GM23338 (cell line): ENCODE measurements around the gene ADORA2A. TPM values are rescaled to one million over a fixed set of nuclear protein-coding genes. Genes with fewer than 3 reads are reported as not detected.

ENCODE experiments used
- ATAC-seq: fragments of 200-7000 bp; cut with Tn5 transposase; 3 replicates; pipeline ENCODE4 v1.9.1; 2020
- DNase-seq: peaks from one replicate; pipeline ENCODE4 v3.0.0-alpha.2; 2015; ENCODE audit warnings: low spot score
- H2AFZ ChIP-seq: fragments of 200-600 bp; sonication (generic); 2 replicates; pipeline ENCODE4 v1.8.0; 2016; ENCODE audit warnings: antibody characterized with exemption, mild to moderate bottlenecking, moderate library complexity
- H3F3A ChIP-seq: fragments of 200-600 bp; sonication (generic); replicated peaks from 2 replicates; pipeline ENCODE4 v1.8.0; 2017; ENCODE audit warnings: antibody characterized with exemption, mixed run types, low read depth
- H3K27ac ChIP-seq: fragments of 200-600 bp; sonication (generic); 2 replicates; pipeline ENCODE4 v1.6.1; 2016; ENCODE audit warnings: low read depth
- H3K27me3 ChIP-seq: fragments of 200-600 bp; sonication (generic); 2 replicates; pipeline ENCODE4 v1.8.0; 2016; ENCODE audit warnings: mild to moderate bottlenecking, mixed run types, moderate library complexity; ENCODE audit not compliant: insufficient read depth
- H3K36me3 ChIP-seq: fragments of 200-600 bp; sonication (generic); 2 replicates; pipeline ENCODE4 v1.8.0; 2016; ENCODE audit warnings: mild to moderate bottlenecking; ENCODE audit not compliant: insufficient read depth
- H3K4me1 ChIP-seq: fragments of 200-600 bp; sonication (generic); 2 replicates; pipeline ENCODE4 v1.8.0; 2016; ENCODE audit warnings: mild to moderate bottlenecking, moderate library complexity; ENCODE audit not compliant: insufficient read depth
- H3K4me2 ChIP-seq: fragments of 200-600 bp; sonication (generic); 2 replicates; pipeline ENCODE4 v1.7.1; 2017; ENCODE audit warnings: mixed run types
- H3K4me3 ChIP-seq: fragments of 200-600 bp; sonication (generic); 2 replicates; pipeline ENCODE4 v1.6.1; 2016; ENCODE audit warnings: mixed run types
- H3K79me2 ChIP-seq: fragments of 200-600 bp; sonication (generic); replicated peaks from 2 replicates; pipeline ENCODE4 v1.8.0; 2017; ENCODE audit warnings: mild to moderate bottlenecking; ENCODE audit not compliant: insufficient read depth
- H3K9me2 ChIP-seq: fragments of 200-600 bp; sonication (generic); 2 replicates; pipeline ENCODE4 v1.8.0; 2017; ENCODE audit not compliant: insufficient read depth
- H4K20me1 ChIP-seq: fragments of 200-600 bp; sonication (generic); replicated peaks from 2 replicates; pipeline ENCODE4 v1.8.0; 2017; ENCODE audit warnings: mild to moderate bottlenecking; ENCODE audit not compliant: insufficient read depth
- H3K27ac Mint-ChIP-seq: 2 replicates; pipeline ENCODE4 v1.8.0; 2020; ENCODE audit warnings: inconsistent platforms, mild to moderate bottlenecking, moderate library complexity, mixed read lengths
- H3K27me3 Mint-ChIP-seq: 3 replicates; pipeline ENCODE4 v1.8.0; 2022; ENCODE audit warnings: low read depth, mild to moderate bottlenecking, moderate library complexity, mixed read lengths, inconsistent platforms; ENCODE audit not compliant: insufficient read depth, poor library complexity
- H3K36me3 Mint-ChIP-seq: 3 replicates; pipeline ENCODE4 v1.8.0; 2021; ENCODE audit warnings: low read depth, mild to moderate bottlenecking, inconsistent platforms, moderate library complexity, mixed read lengths
- H3K4me1 Mint-ChIP-seq: 3 replicates; pipeline ENCODE4 v1.8.0; 2020; ENCODE audit warnings: mild to moderate bottlenecking, inconsistent platforms, mixed read lengths
- H3K4me3 Mint-ChIP-seq: 3 replicates; pipeline ENCODE4 v1.8.0; 2021; ENCODE audit warnings: moderate library complexity, mild to moderate bottlenecking, inconsistent platforms, mixed read lengths
- H3K9me3 Mint-ChIP-seq: 3 replicates; pipeline ENCODE4 v1.8.0; 2020; ENCODE audit warnings: moderate library complexity, mild to moderate bottlenecking, inconsistent platforms, mixed read lengths
- CREB1 ChIP-seq: fragments of 250-450 bp; sonication (Bioruptor Pico); IDR thresholded peaks from 2 replicates; pipeline ENCODE4 v1.5.0; 2020; ENCODE audit warnings: low read depth, mild to moderate bottlenecking, moderate library complexity
- EZH2 ChIP-seq: fragments of 200-600 bp; sonication (generic); IDR thresholded peaks from one replicate; pipeline ENCODE4 v1.8.0; 2017; ENCODE audit warnings: antibody characterized with exemption, mild to moderate bottlenecking, low read depth; ENCODE audit not compliant: unreplicated experiment
- EZH2phosphoT487 ChIP-seq: fragments of 200-600 bp; sonication (generic); IDR thresholded peaks from one replicate; pipeline ENCODE4 v1.8.1; 2018; ENCODE audit warnings: antibody characterized with exemption; ENCODE audit not compliant: unreplicated experiment
- JUNB ChIP-seq: IDR thresholded peaks from one replicate; pipeline ENCODE4 v1.6.1; 2016; ENCODE audit warnings: antibody characterized with exemption; ENCODE audit not compliant: unreplicated experiment
- NANOG ChIP-seq: IDR thresholded peaks from 2 replicates; pipeline ENCODE4 v1.6.1; 2016; ENCODE audit warnings: antibody characterized with exemption, borderline replicate concordance
- POLR2AphosphoS5 ChIP-seq: IDR thresholded peaks from 2 replicates; pipeline ENCODE4 v1.6.1; 2016; ENCODE audit warnings: antibody characterized with exemption, low read depth
- REST ChIP-seq: IDR thresholded peaks from one replicate; pipeline ENCODE4 v1.6.1; 2018; ENCODE audit warnings: antibody characterized with exemption; ENCODE audit not compliant: unreplicated experiment
- STAT1 ChIP-seq: IDR thresholded peaks from one replicate; pipeline ENCODE4 v1.6.1; 2016; ENCODE audit warnings: antibody characterized with exemption; ENCODE audit not compliant: unreplicated experiment
- ZNF114 ChIP-seq: fragments of 250-450 bp; sonication (Bioruptor Pico); IDR thresholded peaks from 2 replicates; pipeline ENCODE4 v1.5.0; 2020; ENCODE audit warnings: mild to moderate bottlenecking, moderate library complexity
- ZNF331 ChIP-seq: fragments of 250-450 bp; sonication (Bioruptor Pico); IDR thresholded peaks from 2 replicates; pipeline ENCODE4 v1.5.0; 2020; ENCODE audit warnings: low read depth, mild to moderate bottlenecking, moderate library complexity
- polyA plus RNA-seq: library from polyadenylated mRNA; unstranded; fragments of >200 nt; fragmentation: Nextera tagmentation; extraction: Ambion mirVana; gene quantifications from 2 replicates; pipeline ENCODE4 v1.2.1, GENCODE V29; 2016
- total RNA-seq: library from RNA; depleted of rRNA; stranded (reverse); fragments of >200 nt; shearing (Covaris generic); gene quantifications from 2 replicates; pipeline ENCODE4 v1.2.3, GENCODE V29; 2014
- TF ChIP-seq, protein P1 (sequence below): IDR thresholded peaks from 2 replicates; pipeline ENCODE4 v1.6.1; 2016; ENCODE audit warnings: antibody characterized with exemption
- TF ChIP-seq, protein P2 (sequence below), 2 experiments: fragments of 200-600 bp in 1 of 2; sonication (generic) in 1 of 2; conservative IDR thresholded peaks; 2 replicates each; pipeline versions ENCODE4 v1.5.1 to v1.6.1; 2016 to 2017; ENCODE audit warnings: antibody characterized with exemption in 2 of 2, low read depth in 2 of 2, mild to moderate bottlenecking in 2 of 2, moderate library complexity in 1 of 2

ADORA2A gene
- total and polyA plus RNA-seq, 2 experiments from 2014 or later: 4.1 to 13.5 TPM

- Mint-ChIP-seq H3K4me3 (no peak overlapping the region), H3K36me3 (no peaks in the 10 kb centered on the region), H3K27me3 (peaks cover 6% of the 10 kb centered on the region), H3K9me3 (no peaks in the 10 kb centered on the region), H3K4me1 (peaks cover 11% of the 10 kb centered on the region; the same call in 2 of the 3 replicates), H3K27ac (no peak overlapping the region)
- Histone ChIP-seq H3K4me3 (no peak overlapping the region), H3K9me2 (no peaks in the 10 kb centered on the region), H3K4me2 (no peak overlapping the region), H3K4me1 (no peaks in the 10 kb centered on the region), H3K27me3 (no peaks in the 10 kb centered on the region), H2AFZ (no peak overlapping the region), H3K79me2 (no peaks in the 10 kb centered on the region), H3K36me3 (no peaks in the 10 kb centered on the region), H3F3A (no peaks in the 10 kb centered on the region), H4K20me1 (no peaks in the 10 kb centered on the region), H3K27ac (no peak overlapping the region)
- TF ChIP-seq EZH2: no peak
- no peak for ATAC-seq
- no peak for DNase-seq
Measured at GRCh38 chr22:24467340-24467739, 39.9 kb downstream of the ADORA2A start.

DNA sequence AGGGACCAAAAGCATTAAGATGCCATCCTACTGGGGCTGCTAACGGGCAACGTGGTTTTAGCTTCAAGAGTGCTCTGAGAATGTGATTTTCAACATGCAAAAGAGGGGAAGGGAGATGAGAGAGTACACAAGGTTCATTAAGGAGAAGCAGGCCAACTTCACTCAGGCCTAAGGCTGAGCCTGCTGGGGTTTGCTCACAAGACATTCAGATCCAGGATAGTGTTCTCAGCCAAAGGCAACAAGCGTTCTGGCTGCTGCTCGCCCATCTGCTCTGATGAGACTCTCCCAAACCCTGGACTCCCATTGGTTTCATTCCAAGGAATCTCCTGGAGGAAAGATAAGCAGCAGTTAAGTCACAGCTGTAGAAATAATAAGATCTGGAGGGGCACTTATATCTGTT, 44.2 kb downstream of the ADORA2A start:
- H3K27me3 ChIP-seq: no peaks in the 10 kb centered on the region
- no peak overlapping the region for H2AFZ ChIP-seq
- no peak overlapping the region for H3K4me3 Mint-ChIP-seq
- H3K36me3 ChIP-seq: no peaks in the 10 kb centered on the region
- no peak overlapping the region for H3K27ac Mint-ChIP-seq
- no peaks in the 10 kb centered on the region for H3F3A ChIP-seq
- no peak overlapping the region for H3K4me2 ChIP-seq
- H4K20me1 ChIP-seq: no peaks in the 10 kb centered on the region
- no peaks in the 10 kb centered on the region for H3K9me3 Mint-ChIP-seq
- no peak overlapping the region for H3K27ac ChIP-seq
- no peaks in the 10 kb centered on the region for H3K4me1 ChIP-seq
- H3K4me3 ChIP-seq: no peak overlapping the region
- H3K27me3 Mint-ChIP-seq: peaks cover 6% of the 10 kb centered on the region
- DNase-seq (no peak), ATAC-seq (no peak)
- no peaks in the 10 kb centered on the region for H3K79me2 ChIP-seq
- H3K36me3 Mint-ChIP-seq: no peaks in the 10 kb centered on the region
- peaks cover 8% of the 10 kb centered on the region; the same call in 2 of the 3 replicates for H3K4me1 Mint-ChIP-seq
- no peaks in the 10 kb centered on the region for H3K9me2 ChIP-seq
- TF ChIP-seq REST (no peak), ZNF114 (CRISPR knock-in tag) (no peak), EZH2 (no peak), POLR2AphosphoS5 (no peak), CREB1 (no peak), JUNB (no peak), ZNF331 (CRISPR knock-in tag) (no peak), EZH2phosphoT487 (no peak), NANOG (no peak), STAT1 (no peak)
- TF ChIP-seq, protein P1, sequence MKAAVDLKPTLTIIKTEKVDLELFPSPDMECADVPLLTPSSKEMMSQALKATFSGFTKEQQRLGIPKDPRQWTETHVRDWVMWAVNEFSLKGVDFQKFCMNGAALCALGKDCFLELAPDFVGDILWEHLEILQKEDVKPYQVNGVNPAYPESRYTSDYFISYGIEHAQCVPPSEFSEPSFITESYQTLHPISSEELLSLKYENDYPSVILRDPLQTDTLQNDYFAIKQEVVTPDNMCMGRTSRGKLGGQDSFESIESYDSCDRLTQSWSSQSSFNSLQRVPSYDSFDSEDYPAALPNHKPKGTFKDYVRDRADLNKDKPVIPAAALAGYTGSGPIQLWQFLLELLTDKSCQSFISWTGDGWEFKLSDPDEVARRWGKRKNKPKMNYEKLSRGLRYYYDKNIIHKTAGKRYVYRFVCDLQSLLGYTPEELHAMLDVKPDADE: no peak
- TF ChIP-seq, protein P2, sequence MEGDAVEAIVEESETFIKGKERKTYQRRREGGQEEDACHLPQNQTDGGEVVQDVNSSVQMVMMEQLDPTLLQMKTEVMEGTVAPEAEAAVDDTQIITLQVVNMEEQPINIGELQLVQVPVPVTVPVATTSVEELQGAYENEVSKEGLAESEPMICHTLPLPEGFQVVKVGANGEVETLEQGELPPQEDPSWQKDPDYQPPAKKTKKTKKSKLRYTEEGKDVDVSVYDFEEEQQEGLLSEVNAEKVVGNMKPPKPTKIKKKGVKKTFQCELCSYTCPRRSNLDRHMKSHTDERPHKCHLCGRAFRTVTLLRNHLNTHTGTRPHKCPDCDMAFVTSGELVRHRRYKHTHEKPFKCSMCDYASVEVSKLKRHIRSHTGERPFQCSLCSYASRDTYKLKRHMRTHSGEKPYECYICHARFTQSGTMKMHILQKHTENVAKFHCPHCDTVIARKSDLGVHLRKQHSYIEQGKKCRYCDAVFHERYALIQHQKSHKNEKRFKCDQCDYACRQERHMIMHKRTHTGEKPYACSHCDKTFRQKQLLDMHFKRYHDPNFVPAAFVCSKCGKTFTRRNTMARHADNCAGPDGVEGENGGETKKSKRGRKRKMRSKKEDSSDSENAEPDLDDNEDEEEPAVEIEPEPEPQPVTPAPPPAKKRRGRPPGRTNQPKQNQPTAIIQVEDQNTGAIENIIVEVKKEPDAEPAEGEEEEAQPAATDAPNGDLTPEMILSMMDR (conservative IDR thresholded peaks at IDR 0.05; ENCODE audit: low read depth in 2 of 2): no peak
